ENCODE data around the gene GLMP. TPM values are rescaled to one million over a fixed set of nuclear protein-coding genes. Genes with fewer than 3 reads are reported as not detected.

GLMP gene
- polyA plus RNA-seq, 1 donor (not counting 4 experiments of a cell fraction or from before 2014, with no cell fraction given): 12.5 TPM

DNA sequence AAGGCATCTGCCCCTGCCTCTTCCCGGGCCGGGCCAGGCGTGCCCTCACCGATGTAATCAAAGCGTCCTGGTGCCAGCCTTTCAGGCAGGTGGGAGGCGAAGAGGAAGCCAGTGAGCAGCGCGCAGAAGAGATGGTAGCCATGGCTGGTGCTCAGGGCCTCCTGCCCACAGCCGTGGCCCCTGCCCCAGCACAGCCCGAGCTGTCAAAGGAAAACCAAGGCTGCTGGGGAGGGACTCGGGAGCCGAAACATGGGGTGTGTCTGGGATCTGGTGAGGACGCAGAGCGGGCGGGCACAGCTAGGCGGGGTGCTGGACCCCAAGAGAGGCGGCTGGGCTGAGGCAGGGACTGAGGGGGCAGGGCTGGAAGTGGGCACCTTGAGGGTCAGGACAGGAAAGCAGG, 50.8 kb downstream of the GLMP start:
- Histone ChIP-seq H3K4me3 (ENCODE audit: control insufficient read depth in 2 of 3, extremely low read depth in 1 of 3, insufficient read depth in 2 of 3, low read depth in 1 of 3, low read length in 3 of 3) (no peak overlapping the region), H3K9ac (ENCODE audit: control insufficient read depth, extremely low read depth, insufficient read depth, low read length) (no peak overlapping the region), H3K79me2 (ENCODE audit: control insufficient read depth, insufficient read depth, low read length) (no peaks in the 10 kb centered on the region), H3K36me3 (ENCODE audit: control insufficient read depth in 2 of 2, extremely low read depth in 1 of 2, insufficient read depth in 2 of 2, low read length in 2 of 2) (peaks cover 3 to 8% of the 10 kb centered on the region in 2 experiments), H3K27ac (ENCODE audit: control insufficient read depth, insufficient read depth, low read length) (no peak overlapping the region), H3K4me1 (ENCODE audit: control insufficient read depth, extremely low read depth, insufficient read depth, low read length) (peaks cover 37% of the 10 kb centered on the region), H3K27me3 (ENCODE audit: control insufficient read depth, extremely low read depth, insufficient read depth, low read length) (peaks cover 13% of the 10 kb centered on the region), H3K4me2 (ENCODE audit: control insufficient read depth, extremely low read depth, insufficient read depth, low read depth, low read length) (no peak overlapping the region), H4K20me1 (ENCODE audit: control insufficient read depth, extremely low read depth, insufficient read depth, low read length) (no peaks in the 10 kb centered on the region), H2AFZ (ENCODE audit: control insufficient read depth, low read length) (no peak overlapping the region), H3K9me3 (ENCODE audit: control insufficient read depth, low read depth, low read length) (no peaks in the 10 kb centered on the region), H3K9me1 (ENCODE audit: control insufficient read depth, extremely low read depth, insufficient read depth, low read length) (no peaks in the 10 kb centered on the region)
- no peak for FAIRE-seq
- dilution Hi-C loops (cut with MboI; ENCODE audit: extremely low pct_ligation_motif_present, low sequenced_read_pairs): no loop called here
- no peak for TF ChIP-seq EZH2 (IDR thresholded peaks at IDR 0.05; ENCODE audit: low read length)
- TF ChIP-seq, protein P1, sequence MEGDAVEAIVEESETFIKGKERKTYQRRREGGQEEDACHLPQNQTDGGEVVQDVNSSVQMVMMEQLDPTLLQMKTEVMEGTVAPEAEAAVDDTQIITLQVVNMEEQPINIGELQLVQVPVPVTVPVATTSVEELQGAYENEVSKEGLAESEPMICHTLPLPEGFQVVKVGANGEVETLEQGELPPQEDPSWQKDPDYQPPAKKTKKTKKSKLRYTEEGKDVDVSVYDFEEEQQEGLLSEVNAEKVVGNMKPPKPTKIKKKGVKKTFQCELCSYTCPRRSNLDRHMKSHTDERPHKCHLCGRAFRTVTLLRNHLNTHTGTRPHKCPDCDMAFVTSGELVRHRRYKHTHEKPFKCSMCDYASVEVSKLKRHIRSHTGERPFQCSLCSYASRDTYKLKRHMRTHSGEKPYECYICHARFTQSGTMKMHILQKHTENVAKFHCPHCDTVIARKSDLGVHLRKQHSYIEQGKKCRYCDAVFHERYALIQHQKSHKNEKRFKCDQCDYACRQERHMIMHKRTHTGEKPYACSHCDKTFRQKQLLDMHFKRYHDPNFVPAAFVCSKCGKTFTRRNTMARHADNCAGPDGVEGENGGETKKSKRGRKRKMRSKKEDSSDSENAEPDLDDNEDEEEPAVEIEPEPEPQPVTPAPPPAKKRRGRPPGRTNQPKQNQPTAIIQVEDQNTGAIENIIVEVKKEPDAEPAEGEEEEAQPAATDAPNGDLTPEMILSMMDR (optimal IDR thresholded peaks at IDR 0.05 in 1 of 3, IDR thresholded peaks at IDR 0.05 in 1 of 3, conservative IDR thresholded peaks at IDR 0.05 in 1 of 3; ENCODE audit: extremely low read depth in 1 of 3, insufficient read depth in 2 of 3, low read length in 3 of 3): no peak
- no peak for DNase-seq (ENCODE audit: low read depth, low spot score)

DNA sequence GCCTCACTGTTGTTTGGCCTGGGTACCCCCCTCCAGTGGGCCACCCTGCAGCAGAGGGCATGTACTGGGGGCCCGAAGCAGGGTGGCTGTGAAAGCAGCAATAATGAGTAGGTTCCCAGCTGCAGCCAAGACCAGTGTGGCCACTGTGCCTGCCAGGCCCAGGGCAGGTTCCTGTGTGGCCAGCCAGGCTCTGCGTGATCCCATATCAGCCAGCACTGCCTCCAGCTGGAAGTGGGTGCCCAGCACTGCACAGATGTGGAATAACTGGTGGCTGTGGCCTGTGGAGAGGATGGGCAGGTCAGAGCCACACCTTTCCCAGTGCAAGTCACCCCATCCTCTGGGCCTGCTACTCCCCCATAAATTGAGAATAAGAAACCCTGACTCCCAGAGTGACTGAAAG, 51.4 kb downstream of the GLMP start:
- H3K4me2 ChIP-seq (ENCODE audit: control insufficient read depth, extremely low read depth, insufficient read depth, low read depth, low read length): no peak overlapping the region
- H3K27me3 ChIP-seq (ENCODE audit: control insufficient read depth, extremely low read depth, insufficient read depth, low read length): peaks cover 13% of the 10 kb centered on the region
- no peak overlapping the region for H3K4me3 ChIP-seq (ENCODE audit: control insufficient read depth in 2 of 3, extremely low read depth in 1 of 3, insufficient read depth in 2 of 3, low read depth in 1 of 3, low read length in 3 of 3)
- H3K36me3 ChIP-seq (ENCODE audit: control insufficient read depth in 2 of 2, extremely low read depth in 1 of 2, insufficient read depth in 2 of 2, low read length in 2 of 2): peaks cover 2 to 3% of the 10 kb centered on the region in 2 experiments
- H4K20me1 ChIP-seq (ENCODE audit: control insufficient read depth, extremely low read depth, insufficient read depth, low read length): no peaks in the 10 kb centered on the region
- no peak overlapping the region for H3K27ac ChIP-seq (ENCODE audit: control insufficient read depth, insufficient read depth, low read length)
- H2AFZ ChIP-seq (ENCODE audit: control insufficient read depth, low read length): no peak overlapping the region
- DNase-seq (ENCODE audit: low read depth, low spot score): no peak
- dilution Hi-C loops (cut with MboI; ENCODE audit: extremely low pct_ligation_motif_present, low sequenced_read_pairs): no loop called here
- H3K9ac ChIP-seq (ENCODE audit: control insufficient read depth, extremely low read depth, insufficient read depth, low read length): no peak overlapping the region
- TF ChIP-seq EZH2 (IDR thresholded peaks at IDR 0.05; ENCODE audit: low read length): no peak
- TF ChIP-seq, protein P1 (optimal IDR thresholded peaks at IDR 0.05 in 1 of 3, IDR thresholded peaks at IDR 0.05 in 1 of 3, conservative IDR thresholded peaks at IDR 0.05 in 1 of 3; ENCODE audit: extremely low read depth in 1 of 3, insufficient read depth in 2 of 3, low read length in 3 of 3): no peak
- H3K4me1 ChIP-seq (ENCODE audit: control insufficient read depth, extremely low read depth, insufficient read depth, low read length): peaks cover 37% of the 10 kb centered on the region
- FAIRE-seq: no peak
- no peaks in the 10 kb centered on the region for H3K9me1 ChIP-seq (ENCODE audit: control insufficient read depth, extremely low read depth, insufficient read depth, low read length)
- no peaks in the 10 kb centered on the region for H3K9me3 ChIP-seq (ENCODE audit: control insufficient read depth, low read depth, low read length)
- H3K79me2 ChIP-seq (ENCODE audit: control insufficient read depth, insufficient read depth, low read length): no peaks in the 10 kb centered on the region
